Kidney capillary endothelial cell (primary cell): ENCODE measurements around the gene TSPAN11.
A peak's percentile ranks its signal among the peaks of the same experiment; 100 is the strongest.

Experiments
- DNase-seq: peaks from one replicate; pipeline ENCODE4 v3.0.0-alpha.2; 2018; ENCODE audit warnings: low spot score

Gene TSPAN11

DNA sequence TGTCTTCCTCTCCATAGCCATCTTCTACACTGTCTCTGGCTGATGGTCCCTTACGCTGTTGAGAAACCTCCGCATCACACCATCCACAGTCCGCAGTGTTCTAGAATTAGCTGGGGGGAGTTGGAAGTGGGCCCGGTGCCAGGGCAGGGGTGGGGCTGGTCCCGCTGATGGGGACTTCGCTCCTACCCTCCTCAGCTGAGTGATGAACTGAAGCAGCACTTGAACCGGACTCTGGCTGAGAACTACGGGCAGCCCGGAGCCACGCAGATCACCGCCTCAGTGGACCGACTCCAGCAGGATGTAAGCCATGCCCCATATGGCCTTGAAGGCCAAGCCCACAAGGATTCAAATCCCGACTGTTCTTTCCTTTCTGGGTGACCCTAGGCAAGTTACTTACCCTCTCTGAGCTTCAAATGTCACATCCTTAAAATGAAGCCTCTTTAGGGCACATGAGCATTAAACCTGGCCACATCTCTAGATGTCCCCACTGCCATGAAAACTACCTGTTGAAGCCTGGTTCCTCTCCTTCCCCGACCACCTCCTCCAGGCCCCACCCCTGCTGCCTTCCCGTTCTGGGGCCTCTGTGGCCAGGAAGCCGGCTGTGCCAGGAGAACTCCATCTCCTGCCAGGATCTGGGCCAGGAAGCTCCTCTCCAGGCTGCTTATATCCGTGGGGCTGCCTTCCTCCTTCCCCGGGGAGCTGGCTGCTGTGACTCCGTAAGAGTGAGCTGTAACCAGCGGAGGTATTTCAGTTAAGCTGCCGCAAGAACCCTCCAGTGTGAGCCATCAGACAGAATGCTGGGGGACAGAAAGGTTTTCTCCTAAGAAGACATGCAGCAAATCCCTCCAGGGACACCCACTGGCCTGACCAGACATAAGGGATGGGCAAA is 53.1 kb downstream of the TSPAN11 start:
- no peak for DNase-seq

DNA sequence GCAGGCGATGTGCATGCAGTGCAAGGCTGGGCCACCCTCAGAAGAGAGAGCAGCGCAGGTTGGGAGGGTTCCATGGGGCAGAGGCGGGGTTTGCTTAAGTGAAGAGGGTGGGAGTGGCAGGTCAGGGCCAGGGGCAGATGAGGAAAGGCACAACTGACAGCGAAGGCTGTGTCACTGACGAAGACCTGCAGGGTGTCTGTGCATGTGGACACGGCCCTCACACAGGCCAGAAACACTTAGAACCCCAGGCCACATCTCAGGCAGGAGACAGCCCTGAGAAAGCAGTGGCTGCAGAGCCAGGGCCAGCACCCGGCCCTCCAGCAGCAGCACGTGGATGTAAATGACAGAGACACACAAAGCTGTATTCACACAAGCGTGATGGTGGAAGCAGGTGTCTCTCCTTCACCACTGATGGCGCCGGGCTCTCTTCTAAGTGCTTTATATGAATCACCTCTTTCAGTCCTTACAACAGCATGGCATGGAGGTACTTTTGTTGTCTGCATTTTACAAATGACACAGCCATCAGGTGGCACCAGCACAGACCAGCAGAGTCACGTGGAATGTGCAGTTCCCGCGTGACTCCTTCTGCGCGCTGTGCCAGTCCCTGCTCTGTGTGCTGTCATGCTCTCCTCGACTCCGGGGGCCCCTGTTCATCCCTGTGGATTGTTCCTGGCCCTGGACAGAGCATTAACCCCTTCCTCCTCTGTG is 54.6 kb downstream of the TSPAN11 start:
- no peak for DNase-seq

DNA sequence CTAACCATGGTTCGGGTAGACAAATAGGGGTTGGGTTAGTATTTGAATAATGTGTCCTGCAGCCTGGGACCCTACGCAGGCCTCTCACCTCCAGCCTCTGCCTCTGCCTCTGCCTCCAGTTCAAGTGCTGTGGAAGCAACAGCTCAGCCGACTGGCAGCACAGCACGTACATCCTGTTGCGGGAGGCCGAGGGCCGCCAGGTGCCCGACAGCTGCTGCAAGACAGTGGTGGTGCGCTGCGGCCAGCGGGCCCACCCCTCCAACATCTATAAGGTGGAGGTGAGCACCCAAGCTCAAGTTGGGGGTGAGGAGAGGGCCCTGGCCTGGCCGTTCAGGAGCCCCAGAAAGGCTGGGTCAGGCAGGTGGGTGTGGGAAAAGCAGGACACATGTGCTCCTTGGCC is 55.9 kb downstream of the TSPAN11 start:
- no peak for DNase-seq

DNA sequence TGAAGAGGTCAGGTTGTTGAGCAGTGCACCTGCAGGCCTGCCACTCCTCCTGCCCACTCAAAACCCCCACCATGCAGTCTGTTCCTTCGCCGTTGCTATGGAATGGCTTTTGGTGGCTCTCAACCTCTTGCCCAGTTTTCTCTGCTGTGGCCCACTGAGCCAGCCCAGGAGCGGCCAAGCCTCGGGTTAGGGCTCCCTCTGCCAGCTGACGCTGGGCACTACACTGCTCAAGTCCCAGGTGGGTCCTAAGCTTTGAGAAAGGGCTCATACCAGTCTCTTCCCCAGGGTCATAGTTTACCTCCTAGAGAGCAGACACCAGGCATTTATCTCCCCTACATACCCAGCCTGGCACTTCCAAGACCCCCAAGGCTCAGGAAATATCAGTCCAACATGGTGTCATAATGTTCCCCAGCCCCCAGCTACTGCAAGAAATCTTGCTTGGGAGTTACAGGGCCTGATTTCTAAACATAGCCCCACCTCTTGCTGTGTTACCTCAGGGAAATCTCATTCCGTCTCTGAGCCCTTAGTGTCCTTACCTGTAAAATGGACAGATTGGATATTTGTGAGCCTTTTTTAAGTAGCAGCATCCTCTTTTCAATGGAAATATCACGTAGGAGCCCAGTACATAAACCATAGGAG is 59.4 kb downstream of the TSPAN11 start:
- DNase-seq = peak; percentile 58

DNA sequence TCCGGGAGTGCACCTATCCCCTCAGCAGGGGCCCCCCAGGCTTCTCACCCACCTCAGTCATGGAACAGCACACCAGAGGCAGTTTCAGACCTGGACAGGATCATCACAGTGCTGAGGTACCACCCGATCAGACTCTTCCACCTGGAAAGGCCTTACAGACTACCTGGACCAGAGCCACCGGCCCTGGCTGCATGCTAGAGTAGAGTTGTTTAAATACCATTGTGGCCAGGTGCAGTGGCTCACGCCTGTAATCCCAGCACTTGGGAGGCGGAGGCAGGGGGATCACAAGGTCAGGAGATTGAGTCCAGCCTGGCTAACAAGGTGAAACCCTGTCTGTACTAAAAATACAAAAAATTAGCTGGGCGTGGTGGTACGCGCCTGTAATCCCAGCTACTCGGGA is 61.5 kb downstream of the TSPAN11 start:
- no peak for DNase-seq

DNA sequence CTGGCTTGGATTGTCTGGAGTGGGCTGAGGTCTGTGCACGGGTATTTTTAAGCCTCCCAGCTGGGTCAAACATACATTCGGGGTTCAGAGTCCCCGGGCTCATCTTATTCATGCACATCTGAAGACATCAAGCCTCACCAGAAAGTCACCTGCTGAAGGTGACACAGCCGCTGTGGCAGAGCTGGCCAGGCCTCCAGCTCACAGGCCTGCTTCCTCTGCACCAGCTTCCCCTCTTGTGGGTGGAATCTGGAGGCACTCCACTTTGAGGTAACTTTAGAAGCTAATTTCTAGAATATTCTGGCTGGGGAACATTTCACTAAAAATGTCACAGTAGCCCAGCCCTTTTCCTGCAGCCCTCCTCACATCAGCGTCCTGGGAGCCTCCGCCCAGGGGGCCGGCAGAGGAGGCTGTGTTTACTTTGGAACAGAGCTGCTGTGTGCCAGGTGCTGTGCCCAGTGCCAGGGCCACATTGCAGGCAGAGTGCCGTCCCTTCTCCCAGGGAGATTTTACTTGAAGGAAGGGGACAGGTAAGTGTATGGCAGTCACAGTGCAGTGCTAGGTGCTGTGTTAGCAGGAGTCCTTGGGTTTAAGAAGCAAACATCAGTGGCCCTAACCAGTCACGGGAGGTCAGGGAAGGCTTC is 62.2 kb downstream of the TSPAN11 start:
- no peak for DNase-seq

DNA sequence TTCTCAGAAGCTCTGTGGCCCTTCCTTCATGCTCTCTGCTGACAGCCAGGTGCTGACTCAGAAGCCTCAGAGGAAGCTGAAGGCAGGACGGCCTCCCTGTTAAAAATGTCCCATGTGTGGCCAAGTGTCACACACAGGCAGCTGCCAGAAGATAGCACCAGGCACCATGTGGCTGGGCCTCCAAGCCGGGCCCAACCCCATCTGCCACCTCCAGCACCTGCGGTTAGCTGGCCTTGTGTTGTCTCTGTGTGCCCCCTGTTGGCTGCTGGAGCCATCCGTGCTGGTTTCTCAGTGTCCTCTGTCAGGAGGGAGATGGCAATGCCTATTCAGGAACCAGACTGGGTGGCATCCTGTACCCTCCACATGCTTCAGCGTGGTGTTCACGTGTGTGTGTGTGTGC is 63.2 kb downstream of the TSPAN11 start:
- no peak for DNase-seq

DNA sequence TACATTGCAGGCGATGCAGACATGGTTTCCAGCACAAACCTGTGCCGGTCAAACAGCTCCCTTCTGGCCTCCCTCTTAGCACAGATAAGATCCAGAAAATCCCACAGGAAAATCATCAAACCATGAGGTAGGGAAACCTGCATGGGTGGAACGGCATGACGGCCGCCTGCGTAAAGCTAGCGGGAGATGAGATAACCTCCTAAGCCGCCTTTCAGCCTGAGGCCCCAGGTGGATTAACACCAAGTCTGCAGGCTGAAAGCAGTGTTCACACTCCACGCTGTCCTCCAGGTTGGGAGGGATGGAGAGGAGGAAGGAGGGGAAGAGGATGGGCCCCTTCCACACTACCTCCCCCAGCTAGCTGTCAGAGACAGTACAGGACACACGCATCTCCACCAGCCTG is 63.8 kb downstream of the TSPAN11 start:
- no peak for DNase-seq

DNA sequence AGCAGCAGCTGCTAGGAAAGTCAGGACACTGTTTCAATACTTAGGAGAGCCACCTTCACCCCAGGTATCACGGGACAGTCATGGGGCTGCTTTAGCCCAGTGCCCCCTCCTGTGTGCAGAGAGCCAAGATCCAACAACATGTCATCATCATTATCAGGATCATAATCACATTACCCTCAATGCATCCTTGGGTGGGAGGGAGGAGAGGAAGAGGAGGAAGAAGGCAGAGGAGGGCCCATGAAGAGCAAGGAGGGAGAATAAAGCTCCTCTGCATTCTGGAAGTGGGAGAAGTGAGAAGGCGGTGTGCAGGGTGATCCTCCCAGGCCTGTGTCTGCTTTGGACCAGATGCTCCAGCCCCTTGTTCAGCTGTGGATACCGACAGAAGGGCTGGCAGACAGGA is 64.2 kb downstream of the TSPAN11 start:
- DNase-seq = no peak

DNA sequence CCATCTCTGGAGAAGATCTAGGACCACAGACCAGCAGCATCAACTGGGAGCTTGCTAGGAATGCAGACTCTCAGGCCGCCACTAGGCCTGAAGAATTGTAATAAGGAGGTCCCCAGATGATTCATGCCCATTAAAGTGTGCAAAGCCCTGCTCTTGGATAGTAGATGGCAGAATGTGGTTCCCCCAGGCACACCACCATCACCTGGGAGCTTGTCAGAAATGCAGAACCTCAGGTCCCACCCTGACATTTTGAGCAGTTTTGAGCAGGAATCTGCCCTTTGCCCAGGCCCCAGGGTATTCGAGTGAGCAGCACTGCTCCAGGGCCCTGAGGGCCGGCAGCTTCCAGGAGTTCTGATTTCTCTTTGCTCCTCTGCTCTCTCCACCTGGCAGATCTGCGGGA is 64.9 kb downstream of the TSPAN11 start:
- DNase-seq = no peak

DNA sequence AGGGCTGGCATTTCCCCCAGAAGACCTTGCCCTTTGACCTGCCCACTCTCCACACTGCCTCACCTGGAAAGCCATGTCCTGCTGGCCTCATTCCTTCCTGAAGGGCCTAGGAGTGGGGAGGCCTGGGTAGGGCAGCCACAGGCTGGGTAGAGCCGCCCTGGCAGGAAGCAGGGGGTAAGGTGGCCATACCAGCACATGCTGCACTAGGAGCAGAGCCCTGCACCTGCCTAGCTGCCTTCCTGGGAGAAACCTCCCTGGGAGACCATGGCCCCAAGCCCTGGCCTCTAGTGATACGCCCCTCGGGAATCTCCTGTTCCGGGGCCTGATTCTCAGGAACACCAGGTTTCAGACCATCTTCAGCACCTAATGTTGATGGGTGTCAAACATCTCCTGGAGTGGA is 65.8 kb downstream of the TSPAN11 start:
- DNase-seq = no peak

DNA sequence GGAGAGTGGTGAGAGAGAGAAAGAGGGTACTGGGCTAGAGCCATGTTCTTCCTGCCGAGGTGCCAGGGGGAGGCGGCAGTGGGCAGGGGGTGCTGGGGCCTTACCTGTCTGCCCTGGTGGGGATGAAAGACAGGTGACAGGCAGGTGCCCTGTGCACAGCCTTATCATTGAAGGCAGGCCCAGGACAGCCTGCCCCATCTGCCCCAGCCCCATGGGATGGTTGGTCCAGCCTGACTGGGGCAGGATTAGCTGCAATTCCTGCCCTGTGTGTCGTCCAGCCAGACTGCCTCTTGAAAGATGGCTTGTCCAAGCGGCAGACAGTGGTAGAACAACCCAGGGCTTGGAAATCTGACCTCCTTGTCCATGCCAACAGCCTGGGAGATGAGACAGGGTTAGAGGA is 67.2 kb downstream of the TSPAN11 start:
- no peak for DNase-seq

DNA sequence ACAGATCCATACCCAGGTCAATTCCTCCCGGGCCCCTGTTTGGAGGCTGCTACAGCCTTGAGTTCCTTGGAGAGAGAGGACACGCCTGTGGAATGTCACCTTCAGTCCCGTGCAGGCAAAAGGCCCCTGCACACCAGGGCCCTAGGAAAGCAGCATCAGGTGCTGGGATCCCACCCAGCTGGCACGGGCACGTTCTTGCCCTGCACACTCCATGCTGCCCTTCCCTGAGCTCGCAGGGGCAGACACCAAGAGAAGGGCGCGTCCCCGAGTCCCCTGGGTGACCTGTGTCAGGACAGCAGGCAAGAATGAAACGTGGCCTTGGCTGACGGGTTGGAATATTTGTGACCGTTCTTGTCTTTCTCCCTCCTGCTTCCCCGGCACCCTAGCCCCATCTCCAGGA is 67.7 kb downstream of the TSPAN11 start:
- no peak for DNase-seq

DNA sequence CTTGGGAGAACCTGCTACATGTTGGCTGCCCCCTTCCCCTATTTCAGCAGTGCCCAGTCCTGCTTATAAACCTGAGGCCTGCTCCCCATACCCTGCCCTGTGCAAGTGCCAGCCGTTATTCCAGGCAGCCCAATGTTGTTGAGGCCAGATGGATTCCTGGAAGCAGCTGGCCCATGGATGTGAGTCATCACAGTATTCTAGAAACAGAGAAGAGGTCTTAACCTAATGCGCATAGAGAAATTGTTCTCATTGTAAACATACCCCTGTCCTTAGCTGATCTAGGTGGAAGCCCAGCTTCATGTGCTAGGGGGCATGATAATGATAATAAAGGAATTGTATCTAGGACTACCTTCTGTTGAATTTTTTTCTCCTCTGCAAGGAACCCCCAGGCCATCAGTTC is 69.7 kb downstream of the TSPAN11 start:
- DNase-seq = peak; percentile 42

DNA sequence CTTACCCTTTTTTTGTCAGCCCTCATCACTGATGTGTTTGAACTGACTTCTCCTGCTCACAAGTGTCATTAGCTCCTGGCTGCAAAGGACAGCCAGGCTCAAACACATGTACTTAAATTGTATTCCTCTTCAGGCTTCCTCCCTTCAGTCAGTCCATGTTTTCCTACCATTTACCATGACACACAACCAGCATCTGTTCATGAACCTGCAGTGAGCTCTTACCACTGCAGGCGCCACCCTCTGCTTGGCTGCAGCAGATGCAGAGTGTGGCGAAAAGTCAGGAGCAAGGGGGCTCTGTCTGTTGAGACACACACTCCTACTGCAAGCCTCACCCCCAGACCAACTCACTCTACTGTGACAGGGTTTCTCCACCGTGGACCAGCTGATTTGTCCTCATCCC is 70.2 kb downstream of the TSPAN11 start:
- no peak for DNase-seq

DNA sequence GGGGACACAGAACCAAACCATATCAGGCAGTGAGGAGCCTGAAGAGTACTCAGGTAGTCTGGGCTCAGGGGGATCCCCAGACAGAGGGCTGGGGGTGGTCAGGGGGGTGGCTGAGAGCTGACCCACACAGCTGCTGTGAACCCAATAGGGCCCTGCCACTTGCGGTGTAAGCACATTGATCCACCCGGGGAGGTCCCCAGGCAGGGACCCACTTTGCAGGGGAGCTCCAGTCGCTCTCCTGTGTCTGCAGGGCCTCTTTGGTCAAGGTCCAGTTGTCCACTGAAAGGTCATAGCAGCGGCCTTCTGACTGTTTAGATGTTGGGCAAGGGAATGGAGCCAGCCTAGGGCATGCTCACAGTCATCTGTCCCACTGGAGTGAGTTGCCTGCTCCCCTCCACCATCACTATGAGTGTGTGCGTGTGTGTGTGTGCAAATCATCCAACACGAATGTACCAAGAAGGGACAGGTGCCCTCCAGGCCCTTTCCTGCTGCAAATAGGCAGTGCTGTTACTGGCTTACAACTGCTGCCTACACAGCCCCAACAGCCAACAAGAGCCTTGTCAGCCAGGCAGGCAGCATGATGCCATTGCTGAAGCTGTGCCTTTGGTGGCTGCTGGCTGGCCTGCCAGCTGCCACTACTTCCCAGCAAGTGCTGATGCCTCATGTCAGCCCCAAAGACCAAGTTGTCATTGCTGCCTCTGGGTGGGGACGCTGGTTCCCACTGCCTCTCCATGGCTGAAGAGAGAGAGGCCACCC is 71.3 kb downstream of the TSPAN11 start:
- no peak for DNase-seq

DNA sequence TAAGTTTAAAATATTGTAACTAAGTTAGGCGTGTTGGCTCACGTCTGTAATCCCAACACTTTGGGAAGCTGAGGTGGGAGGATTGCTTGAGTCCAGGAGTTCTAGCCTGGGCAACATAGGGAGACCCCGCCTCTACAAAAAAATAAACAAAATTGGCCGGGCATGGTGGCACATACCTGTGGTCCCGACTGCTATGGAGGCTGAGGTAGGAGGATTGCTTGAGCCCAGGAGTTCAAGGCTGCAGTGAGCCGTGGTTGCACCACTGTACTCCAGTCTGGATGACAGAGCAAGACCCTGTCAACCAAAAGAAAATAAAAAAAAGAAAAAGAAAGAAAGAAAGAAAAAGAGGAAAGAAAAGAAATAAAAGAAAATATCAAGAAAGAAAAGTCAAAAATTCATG is 72.5 kb downstream of the TSPAN11 start:
- DNase-seq = no peak

DNA sequence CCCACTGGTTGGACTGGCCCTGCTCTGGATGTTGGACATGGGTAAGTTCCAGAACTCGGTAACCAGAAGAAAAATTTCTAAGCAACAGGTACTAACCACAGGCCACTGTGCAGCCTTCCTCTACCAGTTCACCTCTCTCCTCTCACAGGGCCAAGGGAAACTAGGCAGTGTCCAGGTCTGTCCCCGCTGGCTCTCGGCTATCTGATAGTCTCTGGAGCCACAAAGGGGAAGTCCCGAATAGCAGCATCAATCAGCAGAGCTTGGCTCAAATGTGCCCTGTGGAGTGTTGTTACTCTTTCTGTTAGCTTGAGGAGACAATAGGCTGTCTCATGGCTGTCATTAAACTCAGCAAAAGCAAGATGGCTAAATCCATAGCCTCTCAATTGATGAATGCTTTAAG is 73.2 kb downstream of the TSPAN11 start:
- no peak for DNase-seq

DNA sequence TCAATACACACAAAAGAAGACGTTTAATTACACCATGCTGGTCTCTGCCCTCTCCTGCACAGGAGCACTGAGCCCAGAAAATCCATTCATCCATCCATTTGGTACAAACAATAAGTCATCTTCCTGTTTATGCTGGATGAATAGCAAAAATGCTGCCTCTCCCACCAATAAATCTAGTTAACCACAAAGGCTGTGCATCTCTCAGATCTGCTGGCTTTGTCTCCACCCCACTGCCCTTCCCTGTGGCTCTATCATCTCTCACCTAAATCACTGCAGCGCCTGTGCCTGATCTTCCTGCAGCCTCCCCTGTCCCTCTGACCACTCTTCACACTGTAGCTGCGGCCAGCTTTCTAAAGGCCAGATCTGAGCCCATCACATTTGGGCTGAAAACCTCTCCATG is 74.2 kb downstream of the TSPAN11 start:
- DNase-seq = no peak

DNA sequence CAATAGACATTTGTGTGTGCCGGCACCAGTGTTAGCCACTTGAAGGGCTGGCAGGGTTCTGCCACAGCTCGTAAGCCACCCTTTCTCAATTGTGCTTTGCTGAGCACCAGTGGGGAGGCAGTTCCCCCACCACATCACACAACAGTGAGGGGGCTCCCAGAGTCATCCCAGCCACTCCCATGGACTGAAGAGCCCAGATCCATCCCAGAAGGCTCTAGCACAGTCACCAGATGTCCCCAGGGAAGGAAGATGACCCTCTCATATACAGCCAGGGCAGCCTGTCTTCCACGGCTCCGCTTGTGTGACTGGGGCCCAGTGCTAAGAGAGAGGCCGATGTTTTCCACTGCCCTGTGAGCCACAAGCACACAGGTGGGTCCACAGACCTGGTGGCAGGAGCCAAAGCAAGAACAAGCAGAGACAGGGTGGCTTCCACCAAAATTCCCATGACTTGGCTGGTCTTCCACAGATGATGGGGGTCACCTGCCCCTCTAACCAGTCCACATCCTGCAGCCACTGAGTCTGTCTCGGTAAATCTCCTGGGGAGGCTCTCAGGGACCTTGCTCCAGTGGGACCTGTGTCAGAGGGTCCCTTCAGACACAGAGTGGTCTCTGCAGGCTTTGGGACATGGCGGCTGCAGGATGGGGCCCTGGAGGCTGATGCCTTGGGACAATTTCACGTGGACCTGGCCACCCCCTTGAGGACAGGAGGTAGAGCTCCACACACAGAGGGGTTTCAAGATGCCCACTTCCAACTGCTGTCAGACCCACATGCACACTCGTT is 75.2 kb downstream of the TSPAN11 start:
- no peak for DNase-seq

DNA sequence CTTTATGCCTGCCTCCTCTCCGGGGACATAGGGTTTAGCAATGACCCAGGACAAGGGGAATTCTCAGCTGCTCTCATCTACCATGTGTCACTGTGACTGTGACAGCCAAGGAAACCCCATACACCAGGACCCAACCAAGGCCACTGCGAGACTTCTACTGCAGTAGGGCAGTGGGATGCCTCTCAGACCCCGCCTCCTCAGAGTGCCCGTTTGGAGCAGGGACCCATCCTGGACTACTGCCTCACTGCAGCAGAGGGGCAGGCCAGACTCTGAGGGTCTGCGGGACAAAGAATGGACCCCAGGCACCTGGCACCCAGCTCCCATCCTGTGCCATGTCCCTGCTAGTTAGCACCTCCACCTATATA is 75.8 kb downstream of the TSPAN11 start:
- no peak for DNase-seq
